ENCODE data around the gene DPM2.
A peak's percentile ranks its signal among the peaks of the same experiment; 100 is the strongest.

Gene DPM2

GRCh38 chr9:127937388-127938297 is at the start of gene DPM2:
DPM2 (minus strand) TSS chr9:127937854; CDS start chr9:127937820, 34 bp downstream.
- peak; percentile 88 for DNase-seq (ENCODE audit: low spot score)

- DNase-seq (ENCODE audit: low spot score) = no peak
Measured at GRCh38 chr9:127987103-127987614, 49.5 kb upstream of the DPM2 start.

GRCh38 chr9:127985011-127985410 is 47.4 kb upstream of the DPM2 start:
- DNase-seq (ENCODE audit: low spot score) = no peak

- DNase-seq (ENCODE audit: low spot score) = no peak
Measured at GRCh38 chr9:127983847-127984289, 46.2 kb upstream of the DPM2 start.

GRCh38 chr9:127982912-127983311 is 45.3 kb upstream of the DPM2 start:
- DNase-seq (ENCODE audit: low spot score) = no peak

- no peak for DNase-seq (ENCODE audit: low spot score)
Measured at GRCh38 chr9:127981559-127982121, 44.0 kb upstream of the DPM2 start.

- DNase-seq (ENCODE audit: low spot score) = peak; percentile 98
Measured at GRCh38 chr9:127980706-127981558, 43.3 kb upstream of the DPM2 start, which contains the start of gene EEIG1. EEIG1 (minus strand) TSS chr9:127980989; CDS start chr9:127980137, 852 bp downstream.

GRCh38 chr9:127980060-127980705 is 42.5 kb upstream of the DPM2 start:
- DNase-seq (ENCODE audit: low spot score) = no peak

- DNase-seq (ENCODE audit: low spot score) = no peak
Measured at GRCh38 chr9:127979333-127980059, 41.8 kb upstream of the DPM2 start.

GRCh38 chr9:127979015-127979332 is 41.3 kb upstream of the DPM2 start:
- no peak for DNase-seq (ENCODE audit: low spot score)

- no peak for DNase-seq (ENCODE audit: low spot score)
Measured at GRCh38 chr9:127977884-127978647, 40.4 kb upstream of the DPM2 start.

GRCh38 chr9:127977009-127977883 is 39.6 kb upstream of the DPM2 start:
- no peak for DNase-seq (ENCODE audit: low spot score)

GRCh38 chr9:127976498-127976897 is 38.8 kb upstream of the DPM2 start:
- no peak for DNase-seq (ENCODE audit: low spot score)

- no peak for DNase-seq (ENCODE audit: low spot score)
Measured at GRCh38 chr9:127975376-127976315, 38.0 kb upstream of the DPM2 start.

GRCh38 chr9:127974769-127975261 is 37.2 kb upstream of the DPM2 start:
- no peak for DNase-seq (ENCODE audit: low spot score)

GRCh38 chr9:127974001-127974768 is 36.5 kb upstream of the DPM2 start:
- DNase-seq (ENCODE audit: low spot score) = no peak

All from left forelimb (tissue), 1 donor.